Neural progenitor cell (in vitro differentiated cells): ENCODE results near the gene MIA2. TPM values are rescaled to one million over a fixed set of nuclear protein-coding genes. Genes with fewer than 3 reads are reported as not detected.
"Not testable (repeated sequence)": the region's sequence is repeated elsewhere in the genome, so short reads cannot be mapped to it uniquely, and the experiment has no call there.

Experiments used
- DNase-seq: peaks from one replicate; pipeline ENCODE4 v3.0.0-alpha.2; 2016; ENCODE audit warnings: low spot score
- H2AFZ ChIP-seq: fragments of 200-600 bp; sonication (generic); replicated peaks from 2 replicates; pipeline ENCODE4 v1.6.1; 2016; ENCODE audit warnings: antibody characterized with exemption
- H3F3A ChIP-seq: fragments of 200-600 bp; sonication (generic); 2 replicates; pipeline ENCODE4 v1.6.1; 2016; ENCODE audit warnings: antibody characterized with exemption, low read depth
- H3K27ac ChIP-seq: fragments of 200-600 bp; sonication (generic); 2 replicates; pipeline ENCODE4 v1.5.1; 2016; ENCODE audit warnings: mild to moderate bottlenecking
- H3K27me3 ChIP-seq: fragments of 200-600 bp; sonication (generic); 2 replicates; pipeline ENCODE4 v1.6.1; 2016; ENCODE audit warnings: mild to moderate bottlenecking, moderate library complexity
- H3K36me3 ChIP-seq: fragments of 200-600 bp; sonication (generic); 2 replicates; pipeline ENCODE4 v1.5.1; 2016
- H3K4me1 ChIP-seq: fragments of 200-600 bp; sonication (generic); 2 replicates; pipeline ENCODE4 v1.6.1; 2016; ENCODE audit warnings: mixed run types
- H3K4me2 ChIP-seq: fragments of 200-600 bp; sonication (generic); 2 replicates; pipeline ENCODE4 v1.6.1; 2016
- H3K4me3 ChIP-seq: fragments of 200-600 bp; sonication (generic); 2 replicates; pipeline ENCODE4 v1.5.1; 2016
- H3K79me2 ChIP-seq: fragments of 200-600 bp; sonication (generic); 2 replicates; pipeline ENCODE4 v1.6.1; 2016; ENCODE audit warnings: low read depth
- H3K9ac ChIP-seq: fragments of 200-600 bp; sonication (generic); 2 replicates; pipeline ENCODE4 v1.6.1; 2016
- H3K9me3 ChIP-seq: fragments of 200-600 bp; sonication (generic); 2 replicates; pipeline ENCODE4 v1.5.1; 2016; ENCODE audit warnings: low read depth
- H4K20me1 ChIP-seq: fragments of 200-600 bp; sonication (generic); 2 replicates; pipeline ENCODE4 v1.6.1; 2016; ENCODE audit warnings: low read depth
- H3K27ac Mint-ChIP-seq: 3 replicates; pipeline ENCODE4 v1.8.0; 2021; ENCODE audit warnings: mixed read lengths
- H3K27me3 Mint-ChIP-seq: 2 replicates; pipeline ENCODE4 v1.8.0; 2022; ENCODE audit warnings: low read depth, mild to moderate bottlenecking, inconsistent platforms, moderate library complexity, mixed read lengths; ENCODE audit not compliant: insufficient read depth
- H3K36me3 Mint-ChIP-seq: 3 replicates; pipeline ENCODE4 v1.8.0; 2021; ENCODE audit warnings: mixed read lengths
- H3K4me1 Mint-ChIP-seq: 3 replicates; pipeline ENCODE4 v1.8.0; 2021; ENCODE audit warnings: mixed read lengths
- H3K4me3 Mint-ChIP-seq: 3 replicates; pipeline ENCODE4 v1.8.0; 2021; ENCODE audit warnings: mild to moderate bottlenecking, moderate library complexity, mixed read lengths
- H3K9me3 Mint-ChIP-seq: 3 replicates; pipeline ENCODE4 v1.8.0; 2020; ENCODE audit warnings: mixed read lengths
- EZH2 ChIP-seq: fragments of 200-600 bp; sonication (generic); IDR thresholded peaks from 2 replicates; pipeline ENCODE4 v1.6.1; 2017; ENCODE audit warnings: antibody characterized with exemption, mild to moderate bottlenecking, moderate library complexity
- EZH2phosphoT487 ChIP-seq: fragments of 200-600 bp; sonication (generic); IDR thresholded peaks from 2 replicates; pipeline ENCODE4 v1.6.1; 2017; ENCODE audit warnings: antibody characterized with exemption
- total RNA-seq: library from RNA; depleted of rRNA; stranded (reverse); fragments of >200 nt; gene quantifications from 2 replicates; pipeline ENCODE4 v1.2.3, GENCODE V29; 2015; ENCODE audit warnings: low replicate concordance
- TF ChIP-seq, protein P1 (sequence below): fragments of 200-600 bp; sonication (generic); IDR thresholded peaks from 2 replicates; pipeline ENCODE4 v1.5.1; 2017; ENCODE audit warnings: antibody characterized with exemption, mild to moderate bottlenecking

MIA2 gene
- total RNA-seq, 1 donor from 2014 or later: 13.0 TPM

DNA sequence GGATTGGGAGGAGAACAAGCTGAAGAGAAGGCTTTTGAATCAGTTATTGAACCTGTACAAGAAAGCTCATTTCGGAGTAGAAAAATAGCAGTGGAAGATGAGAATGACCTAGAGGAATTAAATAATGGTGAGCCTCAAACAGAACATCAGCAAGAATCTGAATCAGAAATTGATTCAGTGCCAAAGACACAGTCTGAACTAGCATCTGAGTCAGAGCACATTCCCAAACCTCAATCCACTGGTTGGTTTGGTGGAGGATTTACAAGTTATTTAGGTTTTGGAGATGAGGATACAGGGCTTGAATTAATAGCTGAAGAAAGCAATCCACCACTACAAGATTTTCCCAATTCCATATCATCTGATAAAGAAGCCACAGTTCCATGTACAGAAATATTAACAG, 13.5 kb downstream of the MIA2 start:
- H3K4me1 ChIP-seq: no peaks in the 10 kb centered on the region
- no peak overlapping the region for H3K27ac ChIP-seq
- H3K27me3 ChIP-seq: no peaks in the 10 kb centered on the region
- H3K27ac Mint-ChIP-seq: no peak overlapping the region
- H3K36me3 Mint-ChIP-seq: no peaks in the 10 kb centered on the region
- no peak overlapping the region for H3K4me3 ChIP-seq
- H3K36me3 ChIP-seq: no peaks in the 10 kb centered on the region
- H3K4me1 Mint-ChIP-seq: no peaks in the 10 kb centered on the region
- H3K9ac ChIP-seq: no peak overlapping the region
- no peaks in the 10 kb centered on the region for H4K20me1 ChIP-seq
- TF ChIP-seq, protein P1, sequence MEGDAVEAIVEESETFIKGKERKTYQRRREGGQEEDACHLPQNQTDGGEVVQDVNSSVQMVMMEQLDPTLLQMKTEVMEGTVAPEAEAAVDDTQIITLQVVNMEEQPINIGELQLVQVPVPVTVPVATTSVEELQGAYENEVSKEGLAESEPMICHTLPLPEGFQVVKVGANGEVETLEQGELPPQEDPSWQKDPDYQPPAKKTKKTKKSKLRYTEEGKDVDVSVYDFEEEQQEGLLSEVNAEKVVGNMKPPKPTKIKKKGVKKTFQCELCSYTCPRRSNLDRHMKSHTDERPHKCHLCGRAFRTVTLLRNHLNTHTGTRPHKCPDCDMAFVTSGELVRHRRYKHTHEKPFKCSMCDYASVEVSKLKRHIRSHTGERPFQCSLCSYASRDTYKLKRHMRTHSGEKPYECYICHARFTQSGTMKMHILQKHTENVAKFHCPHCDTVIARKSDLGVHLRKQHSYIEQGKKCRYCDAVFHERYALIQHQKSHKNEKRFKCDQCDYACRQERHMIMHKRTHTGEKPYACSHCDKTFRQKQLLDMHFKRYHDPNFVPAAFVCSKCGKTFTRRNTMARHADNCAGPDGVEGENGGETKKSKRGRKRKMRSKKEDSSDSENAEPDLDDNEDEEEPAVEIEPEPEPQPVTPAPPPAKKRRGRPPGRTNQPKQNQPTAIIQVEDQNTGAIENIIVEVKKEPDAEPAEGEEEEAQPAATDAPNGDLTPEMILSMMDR: no peak
- no peak for TF ChIP-seq EZH2phosphoT487
- no peak for TF ChIP-seq EZH2
- no peaks in the 10 kb centered on the region for H3K79me2 ChIP-seq
- no peaks in the 10 kb centered on the region for H3K9me3 Mint-ChIP-seq
- DNase-seq: no peak
- H3F3A ChIP-seq: no peaks in the 10 kb centered on the region
- H3K4me3 Mint-ChIP-seq: no peak overlapping the region
- H2AFZ ChIP-seq: no peak overlapping the region
- H3K9me3 ChIP-seq: peaks cover 4% of the 10 kb centered on the region
- no peak overlapping the region for H3K4me2 ChIP-seq
- peaks cover 2% of the 10 kb centered on the region for H3K27me3 Mint-ChIP-seq

DNA sequence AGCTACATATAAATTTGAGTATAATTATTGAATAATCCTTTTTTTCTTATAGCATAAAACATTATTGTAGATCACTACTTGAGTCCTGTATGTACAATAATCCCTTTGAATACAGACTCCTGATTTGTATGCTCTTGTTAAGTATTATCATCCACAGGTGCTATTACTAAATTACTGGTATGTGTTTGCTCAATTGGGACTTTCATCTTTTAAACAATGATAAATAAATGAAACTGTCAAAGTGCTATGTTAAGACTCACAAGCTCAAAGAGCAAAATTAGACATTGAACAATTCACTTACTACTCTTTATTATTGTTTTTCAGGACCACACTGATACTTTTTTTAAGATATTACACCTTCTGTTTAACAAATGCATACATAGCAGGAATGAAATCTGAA, 17.8 kb downstream of the MIA2 start:
- Histone ChIP-seq H2AFZ (no peak overlapping the region), H3K4me2 (no peak overlapping the region), H3K36me3 (no peaks in the 10 kb centered on the region), H3K27ac (no peak overlapping the region), H3F3A (no peaks in the 10 kb centered on the region), H3K4me1 (no peaks in the 10 kb centered on the region), H3K9me3 (peaks cover 8% of the 10 kb centered on the region), H3K79me2 (no peaks in the 10 kb centered on the region), H3K9ac (no peak overlapping the region), H3K27me3 (no peaks in the 10 kb centered on the region), H3K4me3 (no peak overlapping the region), H4K20me1 (no peaks in the 10 kb centered on the region)
- TF ChIP-seq EZH2phosphoT487 (no peak), EZH2 (no peak)
- TF ChIP-seq, protein P1: no peak
- Mint-ChIP-seq H3K4me3 (no peak overlapping the region), H3K27me3 (no peaks in the 10 kb centered on the region), H3K4me1 (no peaks in the 10 kb centered on the region), H3K9me3 (no peaks in the 10 kb centered on the region), H3K27ac (no peak overlapping the region), H3K36me3 (no peaks in the 10 kb centered on the region)
- no peak for DNase-seq

DNA sequence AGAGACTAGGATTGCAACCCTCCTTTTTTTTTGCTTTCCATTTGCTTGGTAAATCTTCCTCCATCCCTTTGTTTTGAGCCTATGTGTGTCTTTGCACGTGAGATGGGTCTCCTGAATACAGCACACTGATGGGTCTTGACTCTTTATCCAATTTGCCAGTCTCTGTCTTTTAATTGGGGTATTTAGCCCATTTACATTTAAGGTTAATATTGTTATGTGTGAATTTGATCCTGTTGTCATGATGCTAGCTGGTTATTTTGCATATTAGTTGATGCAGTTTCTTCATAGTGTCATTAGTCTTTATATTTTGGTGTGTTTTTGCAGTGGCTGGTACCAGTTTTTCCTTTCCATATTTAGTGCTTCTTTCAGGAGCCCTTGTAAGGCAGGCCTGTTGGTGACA, 23.7 kb downstream of the MIA2 start:
- not testable (repeated sequence) for H3K36me3 ChIP-seq, H3K4me1 ChIP-seq, H3K4me3 ChIP-seq, H3K27ac ChIP-seq, H3F3A ChIP-seq, H4K20me1 ChIP-seq, H3K9ac ChIP-seq, H3K27ac Mint-ChIP-seq, H3K36me3 Mint-ChIP-seq, H3K4me2 ChIP-seq, H3K9me3 ChIP-seq, H3K4me3 Mint-ChIP-seq, H3K79me2 ChIP-seq, H3K27me3 ChIP-seq, DNase-seq, H2AFZ ChIP-seq, H3K4me1 Mint-ChIP-seq, H3K27me3 Mint-ChIP-seq
- peaks cover 16% of the 10 kb centered on the region for H3K9me3 Mint-ChIP-seq

DNA sequence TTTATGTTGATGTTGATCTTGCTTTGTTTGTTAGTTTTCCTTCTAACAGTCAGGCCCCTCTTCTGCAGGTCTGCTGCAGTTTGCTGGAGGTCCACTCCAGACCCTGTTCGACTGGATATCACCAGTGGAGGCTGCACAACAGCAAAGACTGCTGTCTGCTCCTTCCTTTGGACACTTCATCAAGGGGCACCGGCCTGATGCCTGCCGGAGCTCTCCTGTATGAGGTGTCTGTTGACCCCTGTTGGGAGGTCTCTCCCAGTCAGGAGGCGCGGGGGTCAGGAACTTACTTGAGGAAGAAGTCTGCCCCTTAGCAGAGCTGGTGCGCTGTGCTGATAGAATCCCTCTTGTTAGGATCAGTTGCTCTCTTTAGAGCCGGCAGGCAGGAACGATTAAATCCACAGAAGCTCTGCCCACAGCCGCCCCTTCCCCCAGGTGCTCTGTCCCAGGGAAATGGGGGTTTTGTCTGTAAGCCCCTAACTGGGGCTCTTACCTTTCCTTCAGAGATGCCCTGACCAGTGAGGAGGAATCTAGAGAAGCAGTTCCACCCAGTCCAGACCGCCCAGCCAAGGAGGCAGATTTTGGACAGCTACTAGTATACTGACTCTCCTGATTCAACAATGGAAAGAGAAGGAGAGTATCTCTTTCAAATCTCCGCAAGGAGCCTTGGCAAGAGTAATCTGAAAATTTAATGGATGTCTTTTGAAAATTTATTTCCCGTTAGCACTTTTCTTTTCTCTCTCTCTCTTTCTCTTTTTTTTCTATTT, 25.2 kb downstream of the MIA2 start:
- TF ChIP-seq, protein P1: no peak
- no peak for TF ChIP-seq EZH2phosphoT487
- no peaks in the 10 kb centered on the region for H3K36me3 ChIP-seq
- no peak for DNase-seq
- Mint-ChIP-seq H3K27me3 (peaks cover 9% of the 10 kb centered on the region), H3K4me1 (no peaks in the 10 kb centered on the region), H3K9me3 (peaks cover 21% of the 10 kb centered on the region), H3K27ac (no peak overlapping the region), H3K36me3 (no peaks in the 10 kb centered on the region), H3K4me3 (no peak overlapping the region)
- H2AFZ ChIP-seq: peak overlapping the region; percentile 28
- H3K27me3 ChIP-seq: no peaks in the 10 kb centered on the region
- no peaks in the 10 kb centered on the region for H3K79me2 ChIP-seq
- H3K9ac ChIP-seq: no peak overlapping the region
- H3F3A ChIP-seq: no peaks in the 10 kb centered on the region
- H4K20me1 ChIP-seq: no peaks in the 10 kb centered on the region
- H3K27ac ChIP-seq: no peak overlapping the region
- H3K4me3 ChIP-seq: no peak overlapping the region
- H3K4me2 ChIP-seq: no peak overlapping the region
- no peaks in the 10 kb centered on the region for H3K4me1 ChIP-seq
- no peaks in the 10 kb centered on the region for H3K9me3 ChIP-seq

DNA sequence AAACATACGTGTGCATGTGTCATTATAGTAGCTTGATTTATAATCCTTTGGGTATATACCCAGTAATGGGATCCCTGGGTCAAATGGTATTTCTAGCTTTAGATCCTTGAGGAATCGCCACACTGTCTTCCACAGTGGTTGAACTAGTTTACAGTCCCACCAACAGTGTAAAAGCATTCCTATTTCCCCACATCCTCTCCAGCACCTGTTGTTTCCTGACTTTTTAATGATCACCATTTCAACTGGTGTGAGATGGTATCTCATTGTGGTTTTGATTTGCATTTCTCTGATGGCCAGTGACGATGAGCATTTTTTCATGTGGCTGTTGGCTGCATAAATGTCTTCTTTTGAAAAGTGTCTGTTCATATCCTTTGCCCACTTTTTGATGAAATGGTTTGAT, 26.4 kb downstream of the MIA2 start:
- H3K4me3 Mint-ChIP-seq, H3F3A ChIP-seq, H3K4me2 ChIP-seq, H3K4me1 ChIP-seq, H3K27me3 ChIP-seq, H3K27ac Mint-ChIP-seq, H3K36me3 ChIP-seq, H4K20me1 ChIP-seq, H3K27ac ChIP-seq, H3K36me3 Mint-ChIP-seq, H3K4me1 Mint-ChIP-seq, H3K4me3 ChIP-seq, H2AFZ ChIP-seq, H3K9me3 ChIP-seq, H3K9ac ChIP-seq, H3K79me2 ChIP-seq, DNase-seq: not testable (repeated sequence)
- peaks cover 10% of the 10 kb centered on the region for H3K27me3 Mint-ChIP-seq
- H3K9me3 Mint-ChIP-seq: peaks cover 21% of the 10 kb centered on the region

DNA sequence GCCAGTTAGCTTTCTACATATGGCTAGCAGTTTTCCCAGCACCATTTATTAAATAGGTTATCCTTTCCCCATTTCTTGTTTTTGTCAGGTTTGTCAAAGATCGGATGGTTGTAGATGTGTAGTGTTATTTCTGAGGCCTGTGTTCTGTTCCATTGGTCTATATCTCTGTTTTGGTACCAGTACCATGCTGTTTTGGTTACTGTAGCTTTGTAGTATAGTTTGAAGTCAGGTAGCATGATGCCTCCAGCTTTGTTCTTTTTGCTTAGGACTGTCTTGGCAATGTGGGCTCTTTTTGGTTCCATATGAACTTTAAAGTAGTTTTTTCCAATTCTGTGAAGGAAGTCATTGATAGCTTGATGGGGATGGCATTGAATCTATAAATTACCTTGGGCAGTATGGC, 28.5 kb downstream of the MIA2 start:
- H3K27ac Mint-ChIP-seq, H3K4me3 Mint-ChIP-seq, H2AFZ ChIP-seq, H3K9me3 ChIP-seq, H3K36me3 ChIP-seq, H3K4me3 ChIP-seq, H3K4me1 ChIP-seq, DNase-seq, H4K20me1 ChIP-seq, H3K9ac ChIP-seq, H3K4me2 ChIP-seq, H3K27ac ChIP-seq, H3K36me3 Mint-ChIP-seq, H3K79me2 ChIP-seq: not testable (repeated sequence)
- Histone ChIP-seq H3F3A (peaks cover 18% of the 10 kb centered on the region), H3K27me3 (peaks cover 13% of the 10 kb centered on the region)
- Mint-ChIP-seq H3K9me3 (peaks cover 21% of the 10 kb centered on the region), H3K27me3 (peaks cover 10% of the 10 kb centered on the region), H3K4me1 (peaks cover 14% of the 10 kb centered on the region)
